Large intestine (tissue), 3 donors: ENCODE results near the gene NCDN. TPM values are rescaled to one million over a fixed set of nuclear protein-coding genes. Genes with fewer than 3 reads are reported as not detected.

Experiments
- DNase-seq, 2 donors: peaks; one replicate each; pipeline versions ENCODE4 v3.0.0 to v3.0.0-alpha.2; 2013
- H3K27ac ChIP-seq: one replicate; pipeline ENCODE4 v1.5.1; 2013; ENCODE audit warnings: low read length
- H3K27me3 ChIP-seq: 2 replicates; pipeline ENCODE4 v1.6.1; 2013; ENCODE audit warnings: low read length; ENCODE audit not compliant: control insufficient read depth, insufficient read depth
- H3K36me3 ChIP-seq: 2 replicates; pipeline ENCODE4 v1.6.1; 2013; ENCODE audit warnings: low read length; ENCODE audit not compliant: control insufficient read depth, insufficient read depth
- H3K4me1 ChIP-seq: one replicate; pipeline ENCODE4 v1.6.1; 2013; ENCODE audit warnings: low read length; ENCODE audit not compliant: control insufficient read depth, insufficient read depth
- H3K4me3 ChIP-seq: one replicate; pipeline ENCODE4 v1.5.1; 2013; ENCODE audit warnings: low read length
- H3K9me3 ChIP-seq: one replicate; pipeline ENCODE4 v1.6.1; 2013; ENCODE audit warnings: mild to moderate bottlenecking, low read depth, low read length, moderate library complexity; ENCODE audit not compliant: control insufficient read depth
- WGBS: methylation state at CpG from one replicate; pipeline ENCODE4 v1.1.5; 2013; ENCODE audit warnings: low lambda C conversion rate; ENCODE audit not compliant: insufficient coverage; 5-methylcytosine and 5-hydroxymethylcytosine counted together
- polyA plus RNA-seq: library from polyadenylated mRNA; unstranded; fragments of 120-200 nt; gene quantifications from one replicate; pipeline ENCODE4 v1.2.1, GENCODE V29; 2013

NCDN gene
- polyA plus RNA-seq, 1 donor: 11.8 TPM

- WGBS: no CpG with 5 or more reads among the region's 44 CpGs
- DNase-seq: no peak
- H3K27me3 ChIP-seq: no peaks in the 10 kb centered on the region
- peaks cover 4% of the 10 kb centered on the region for H3K4me1 ChIP-seq
- H3K9me3 ChIP-seq: peaks cover 2% of the 10 kb centered on the region
- H3K4me3 ChIP-seq: no peak overlapping the region
- H3K27ac ChIP-seq: no peak overlapping the region
- H3K36me3 ChIP-seq: peaks cover 23% of the 10 kb centered on the region
Measured at GRCh38 chr1:35560256-35561225, 2.9 kb downstream of the NCDN start.

- no peaks in the 10 kb centered on the region for H3K4me1 ChIP-seq
- no peaks in the 10 kb centered on the region for H3K27me3 ChIP-seq
- peaks cover 2% of the 10 kb centered on the region for H3K9me3 ChIP-seq
- WGBS: no CpG with 5 or more reads among the region's 11 CpGs
- DNase-seq: no peak
- peaks cover 23% of the 10 kb centered on the region for H3K36me3 ChIP-seq
- no peak overlapping the region for H3K27ac ChIP-seq
- H3K4me3 ChIP-seq: no peak overlapping the region
Measured at GRCh38 chr1:35561297-35561971, 3.8 kb downstream of the NCDN start.

- Histone ChIP-seq H3K9me3 (peaks cover 2% of the 10 kb centered on the region), H3K4me3 (no peak overlapping the region), H3K27me3 (no peaks in the 10 kb centered on the region), H3K36me3 (peaks cover 25% of the 10 kb centered on the region), H3K27ac (no peak overlapping the region), H3K4me1 (no peaks in the 10 kb centered on the region)
- DNase-seq: no peak
- no CpG with 5 or more reads among the region's 15 CpGs for WGBS
Measured at GRCh38 chr1:35561972-35562680, 4.5 kb downstream of the NCDN start.

GRCh38 chr1:35563166-35563565 lies 5.6 kb downstream of the NCDN start:
- no peak overlapping the region for H3K27ac ChIP-seq
- H3K9me3 ChIP-seq: no peaks in the 10 kb centered on the region
- no peak for DNase-seq
- no peaks in the 10 kb centered on the region for H3K4me1 ChIP-seq
- no peaks in the 10 kb centered on the region for H3K27me3 ChIP-seq
- no peak overlapping the region for H3K4me3 ChIP-seq
- no CpG with 5 or more reads among the region's 12 CpGs for WGBS
- H3K36me3 ChIP-seq: peaks cover 27% of the 10 kb centered on the region

GRCh38 chr1:35564037-35564883 lies 6.7 kb downstream of the NCDN start:
- Histone ChIP-seq H3K27ac (no peak overlapping the region), H3K27me3 (no peaks in the 10 kb centered on the region), H3K9me3 (no peaks in the 10 kb centered on the region), H3K4me3 (no peak overlapping the region), H3K36me3 (peaks cover 27% of the 10 kb centered on the region), H3K4me1 (no peaks in the 10 kb centered on the region)
- WGBS: 83% methylated on average over 1 of the region's 9 CpGs
- DNase-seq: peak; percentile 50 to 60

GRCh38 chr1:35564884-35565741 lies 7.5 kb downstream of the NCDN start:
- no peak overlapping the region for H3K4me3 ChIP-seq
- H3K27me3 ChIP-seq: peaks cover under 1% of the 10 kb centered on the region
- H3K36me3 ChIP-seq: peaks cover 27% of the 10 kb centered on the region
- WGBS: no CpG with 5 or more reads among the region's 28 CpGs
- no peaks in the 10 kb centered on the region for H3K9me3 ChIP-seq
- no peaks in the 10 kb centered on the region for H3K4me1 ChIP-seq
- DNase-seq: no peak
- no peak overlapping the region for H3K27ac ChIP-seq

- no CpG with 5 or more reads among the region's 11 CpGs for WGBS
- DNase-seq: no peak
- H3K4me3 ChIP-seq: no peak overlapping the region
- no peaks in the 10 kb centered on the region for H3K9me3 ChIP-seq
- peaks cover 6% of the 10 kb centered on the region for H3K27me3 ChIP-seq
- no peaks in the 10 kb centered on the region for H3K4me1 ChIP-seq
- no peak overlapping the region for H3K27ac ChIP-seq
- peaks cover 27% of the 10 kb centered on the region for H3K36me3 ChIP-seq
Measured at GRCh38 chr1:35565742-35566133, 8.1 kb downstream of the NCDN start.

GRCh38 chr1:35567947-35568558 lies 10.5 kb downstream of the NCDN start:
- peaks cover 6% of the 10 kb centered on the region for H3K4me1 ChIP-seq
- no CpG with 5 or more reads among the region's 9 CpGs for WGBS
- no peaks in the 10 kb centered on the region for H3K9me3 ChIP-seq
- no peak overlapping the region for H3K27ac ChIP-seq
- H3K36me3 ChIP-seq: peaks cover 20% of the 10 kb centered on the region
- H3K27me3 ChIP-seq: peaks cover 30% of the 10 kb centered on the region
- DNase-seq: no peak
- no peak overlapping the region for H3K4me3 ChIP-seq

GRCh38 chr1:35568975-35569395 lies 11.4 kb downstream of the NCDN start:
- no peak overlapping the region for H3K4me3 ChIP-seq
- WGBS: no CpG with 5 or more reads among the region's 4 CpGs
- H3K27me3 ChIP-seq: peaks cover 39% of the 10 kb centered on the region
- peaks cover 6% of the 10 kb centered on the region for H3K4me1 ChIP-seq
- DNase-seq: peak; percentile 59 to 61
- H3K9me3 ChIP-seq: no peaks in the 10 kb centered on the region
- H3K27ac ChIP-seq: no peak overlapping the region
- H3K36me3 ChIP-seq: peaks cover 13% of the 10 kb centered on the region
